AG09319 (cell line): ENCODE data around the gene ARCN1.

Experiments
- DNase-seq: peaks from one replicate; pipeline ENCODE4 v3.0.0-alpha.2; 2010; ENCODE audit warnings: low read depth; ENCODE audit errors: extremely low read depth
- TF ChIP-seq, protein P1 (sequence below): IDR thresholded peaks from 2 replicates; pipeline ENCODE4 v1.5.1; 2011; ENCODE audit warnings: low read depth, mild to moderate bottlenecking, inconsistent platforms, low read length, moderate library complexity

ARCN1 gene

DNA sequence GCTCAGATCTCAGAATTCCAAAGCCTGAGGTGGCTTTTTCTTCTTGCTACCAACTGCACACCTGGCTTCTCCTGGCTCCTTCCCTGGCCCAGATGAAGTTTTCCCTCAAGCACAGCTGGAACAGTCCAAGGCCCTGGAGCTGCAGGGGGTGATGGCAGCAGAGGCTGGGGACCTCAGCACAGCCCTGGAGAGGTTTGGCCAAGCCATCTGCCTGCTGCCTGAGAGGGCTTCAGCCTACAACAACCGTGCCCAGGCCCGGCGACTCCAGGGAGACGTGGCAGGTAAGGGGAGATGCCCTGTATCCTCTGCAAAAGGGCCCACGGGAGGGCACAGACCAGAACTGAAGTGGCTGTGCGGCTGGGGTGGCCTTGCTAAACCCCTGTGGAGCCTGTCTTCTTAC is 43.7 kb upstream of the ARCN1 start:
- DNase-seq, result no peak
- TF ChIP-seq, protein P1, sequence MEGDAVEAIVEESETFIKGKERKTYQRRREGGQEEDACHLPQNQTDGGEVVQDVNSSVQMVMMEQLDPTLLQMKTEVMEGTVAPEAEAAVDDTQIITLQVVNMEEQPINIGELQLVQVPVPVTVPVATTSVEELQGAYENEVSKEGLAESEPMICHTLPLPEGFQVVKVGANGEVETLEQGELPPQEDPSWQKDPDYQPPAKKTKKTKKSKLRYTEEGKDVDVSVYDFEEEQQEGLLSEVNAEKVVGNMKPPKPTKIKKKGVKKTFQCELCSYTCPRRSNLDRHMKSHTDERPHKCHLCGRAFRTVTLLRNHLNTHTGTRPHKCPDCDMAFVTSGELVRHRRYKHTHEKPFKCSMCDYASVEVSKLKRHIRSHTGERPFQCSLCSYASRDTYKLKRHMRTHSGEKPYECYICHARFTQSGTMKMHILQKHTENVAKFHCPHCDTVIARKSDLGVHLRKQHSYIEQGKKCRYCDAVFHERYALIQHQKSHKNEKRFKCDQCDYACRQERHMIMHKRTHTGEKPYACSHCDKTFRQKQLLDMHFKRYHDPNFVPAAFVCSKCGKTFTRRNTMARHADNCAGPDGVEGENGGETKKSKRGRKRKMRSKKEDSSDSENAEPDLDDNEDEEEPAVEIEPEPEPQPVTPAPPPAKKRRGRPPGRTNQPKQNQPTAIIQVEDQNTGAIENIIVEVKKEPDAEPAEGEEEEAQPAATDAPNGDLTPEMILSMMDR, result no peak

DNA sequence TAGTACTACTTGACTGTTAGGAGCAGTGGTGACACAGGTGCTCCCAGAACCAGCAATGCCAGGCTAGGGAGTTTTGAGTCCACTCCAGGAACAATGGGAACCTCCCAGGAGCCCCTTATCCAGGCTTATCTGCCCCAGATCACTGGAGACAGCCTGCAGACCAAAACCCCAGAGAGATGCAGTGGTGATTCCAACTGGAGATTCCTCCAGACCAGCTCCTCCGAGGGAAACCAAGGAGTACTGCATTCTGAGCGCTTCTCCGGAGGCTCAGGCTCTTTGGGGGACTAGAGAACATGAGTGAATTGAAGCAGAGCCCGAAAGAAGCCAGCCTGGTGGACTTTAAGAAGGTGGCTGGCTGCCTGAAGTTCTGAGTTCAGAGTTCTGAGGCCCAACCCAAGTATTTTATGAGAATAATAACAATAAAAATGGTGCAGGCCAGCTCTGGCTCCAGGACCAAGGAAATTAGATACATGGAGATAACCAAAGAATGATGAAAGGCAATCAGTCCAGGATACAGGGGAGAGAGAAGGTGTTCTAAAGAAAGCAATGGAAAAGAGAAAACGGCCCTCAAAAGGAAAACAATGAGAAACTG is 42.5 kb upstream of the ARCN1 start:
- no peak for DNase-seq
- TF ChIP-seq, protein P1, result no peak

DNA sequence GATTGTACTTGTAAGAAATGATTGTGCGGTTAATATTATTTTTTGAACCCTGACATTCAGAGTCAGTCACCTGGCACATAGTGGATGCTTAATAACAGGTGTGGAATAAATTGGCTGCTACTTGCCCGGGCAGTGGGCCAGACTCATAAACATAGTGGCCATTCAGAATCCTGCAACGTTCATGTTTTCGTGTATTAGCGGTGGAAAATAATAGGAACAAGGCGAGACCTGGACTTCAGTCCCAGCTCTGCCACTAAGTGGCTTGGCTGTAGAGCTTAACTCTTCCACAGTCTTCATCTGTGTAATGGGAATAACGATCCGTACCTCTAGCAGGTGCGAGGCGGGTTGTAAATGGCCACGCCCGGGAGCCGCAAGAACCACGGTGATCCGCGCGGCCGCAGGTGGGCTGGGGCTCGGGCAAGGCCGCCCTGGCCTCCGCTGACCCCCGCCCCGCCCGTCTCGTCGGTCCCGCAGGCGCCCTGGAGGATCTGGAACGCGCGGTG is 42.0 kb upstream of the ARCN1 start:
- DNase-seq, result no peak
- TF ChIP-seq, protein P1, result no peak

DNA sequence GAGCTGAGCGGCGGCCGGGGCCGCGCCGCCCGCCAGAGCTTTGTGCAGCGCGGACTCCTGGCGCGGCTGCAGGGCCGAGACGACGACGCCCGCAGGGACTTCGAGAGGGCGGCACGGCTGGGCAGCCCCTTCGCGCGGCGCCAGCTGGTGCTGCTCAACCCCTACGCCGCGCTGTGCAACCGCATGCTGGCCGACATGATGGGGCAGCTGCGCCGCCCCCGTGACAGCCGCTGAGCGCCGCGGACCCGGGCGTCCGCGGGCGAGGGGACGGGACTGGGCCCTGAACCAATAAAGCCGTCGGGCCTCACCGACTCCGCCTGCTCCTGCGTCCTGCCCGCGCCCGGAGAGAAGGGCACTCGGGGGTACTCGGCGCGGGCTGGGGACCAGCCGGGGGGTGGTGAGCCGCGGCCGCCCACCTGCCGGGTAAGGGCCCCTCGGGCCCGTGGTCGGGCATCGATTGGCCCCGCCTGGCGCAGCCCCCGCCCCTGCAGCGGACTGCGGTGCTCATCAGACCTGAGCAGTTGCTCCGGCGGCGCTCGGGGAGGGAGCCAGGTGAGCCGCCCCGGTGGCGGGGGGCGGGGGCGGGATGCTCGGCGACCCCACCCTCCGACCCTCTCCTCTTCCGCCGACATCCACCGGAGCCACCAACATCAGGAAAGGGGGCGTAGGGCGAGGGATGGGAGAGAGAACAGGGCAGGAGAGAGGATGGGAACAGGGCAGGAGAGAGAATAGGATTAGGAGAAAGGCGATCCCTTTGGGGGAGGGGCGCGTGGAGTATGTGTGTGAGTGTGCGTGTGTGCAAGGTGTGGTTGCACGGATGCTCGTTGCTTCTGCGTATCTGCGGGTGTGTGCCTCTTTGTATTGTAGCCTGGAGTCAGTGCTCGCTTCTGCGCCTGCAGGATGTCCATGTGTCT is 41.3 kb upstream of the ARCN1 start, which contains the start of gene TMEM25:
TMEM25 (plus strand) TSS at position 510 of the 914 bp plus-strand sequence. CDS start 610 bp downstream, outside the sequence.
- TF ChIP-seq, protein P1, result no peak

DNA sequence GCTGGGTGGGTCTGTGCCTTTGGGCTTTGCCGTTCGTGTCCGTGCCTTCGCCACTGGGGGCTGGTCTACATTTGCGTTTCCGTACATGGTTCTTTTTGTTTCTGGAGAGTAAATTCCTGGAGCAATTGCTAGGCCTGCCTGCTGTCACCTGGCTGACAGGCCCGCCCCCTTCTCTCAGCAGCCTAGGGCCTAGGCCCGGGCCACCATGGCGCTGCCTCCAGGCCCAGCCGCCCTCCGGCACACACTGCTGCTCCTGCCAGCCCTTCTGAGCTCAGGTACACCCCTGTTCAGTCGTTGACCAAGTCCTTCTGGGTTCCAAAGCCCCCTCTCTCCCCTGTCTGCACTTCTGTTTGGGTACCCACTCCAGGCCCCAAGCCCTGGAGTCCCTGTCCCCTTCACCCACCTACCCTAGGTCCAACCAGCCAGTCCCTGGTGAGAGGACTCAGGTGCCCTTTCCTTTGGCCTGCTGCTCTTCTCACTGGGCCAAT is 40.6 kb upstream of the ARCN1 start:
- TF ChIP-seq, protein P1, result no peak
- no peak for DNase-seq

More for the DNA sequence above, 41.3 kb upstream of the ARCN1 start, which contains the start of gene TMEM25:
- DNase-seq, result no peak

DNA sequence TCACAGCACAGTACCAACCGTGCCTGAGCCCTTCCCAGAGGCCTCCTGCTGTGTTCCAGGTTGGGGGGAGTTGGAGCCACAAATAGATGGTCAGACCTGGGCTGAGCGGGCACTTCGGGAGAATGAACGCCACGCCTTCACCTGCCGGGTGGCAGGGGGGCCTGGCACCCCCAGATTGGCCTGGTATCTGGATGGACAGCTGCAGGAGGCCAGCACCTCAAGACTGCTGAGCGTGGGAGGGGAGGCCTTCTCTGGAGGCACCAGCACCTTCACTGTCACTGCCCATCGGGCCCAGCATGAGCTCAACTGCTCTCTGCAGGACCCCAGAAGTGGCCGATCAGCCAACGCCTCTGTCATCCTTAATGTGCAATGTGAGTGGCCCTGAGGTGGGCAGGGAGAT is 40.1 kb upstream of the ARCN1 start:
- DNase-seq, result no peak
- TF ChIP-seq, protein P1, result no peak
